H1 (cell line): Measurements from ENCODE around the gene CPE. TPM values are rescaled to one million over a fixed set of nuclear protein-coding genes. Genes with fewer than 3 reads are reported as not detected.

Experiments used
- CTCF ChIA-PET: fragments of 300-600 bp; sonication (Branson Sonifier 250); formaldehyde crosslinking; loops from one replicate; lab custom pipeline; 2021; ENCODE audit not compliant: partially characterized antibody; lab: Charles Lee
- POLR2A ChIA-PET: fragments of 300-600 bp; sonication (Branson Sonifier 250); formaldehyde crosslinking; loops from one replicate; lab custom pipeline; 2021; ENCODE audit warnings: inconsistent platforms; ENCODE audit not compliant: partially characterized antibody; lab: Charles Lee
- DNase-seq, 2 experiments: peaks; one replicate each; pipeline versions ENCODE4 v3.0.0 to v3.0.0-alpha.2; 2010 to 2022; ENCODE audit warnings: low spot score in 2 of 2, low read depth in 1 of 2, mixed read lengths in 1 of 2
- FAIRE-seq: peaks from 2 replicates; lab custom pipeline; 2011; peaks lifted over from hg19 to GRCh38; lab: Jason Lieb, UNC
- H2AFZ ChIP-seq: 2 replicates; pipeline ENCODE4 v1.8.1; 2012; ENCODE audit warnings: low read length, inconsistent platforms
- H2AK5ac ChIP-seq: 2 replicates; pipeline ENCODE4 v1.6.1; 2013; ENCODE audit warnings: low read depth, low read length
- H2BK120ac ChIP-seq: replicated peaks from 2 replicates; pipeline ENCODE3; 2013; ENCODE audit warnings: low read depth, low read length, inconsistent platforms
- H2BK12ac ChIP-seq: 2 replicates; pipeline ENCODE4 v1.6.1; 2013; ENCODE audit warnings: low read depth, low read length
- H2BK15ac ChIP-seq: 2 replicates; pipeline ENCODE4 v1.6.1; 2013; ENCODE audit warnings: low read length
- H2BK20ac ChIP-seq: 2 replicates; pipeline ENCODE4 v1.6.1; 2013; ENCODE audit warnings: low read length
- H2BK5ac ChIP-seq: 2 replicates; pipeline ENCODE4 v1.6.1; 2013; ENCODE audit warnings: low read depth, low read length
- H3K14ac ChIP-seq: 2 replicates; pipeline ENCODE4 v1.6.1; 2013; ENCODE audit warnings: inconsistent platforms; ENCODE audit not compliant: insufficient read length
- H3K18ac ChIP-seq: 2 replicates; pipeline ENCODE4 v1.6.1; 2013; ENCODE audit warnings: low read length; ENCODE audit errors: extremely low read depth
- H3K23ac ChIP-seq: 2 replicates; pipeline ENCODE4 v1.6.1; 2013; ENCODE audit warnings: inconsistent platforms; ENCODE audit not compliant: insufficient read length
- H3K23me2 ChIP-seq: 2 replicates; pipeline ENCODE4 v1.6.1; 2013; ENCODE audit warnings: low read depth, low read length
- H3K27ac ChIP-seq: 2 replicates; pipeline ENCODE4 v1.6.1; 2011; ENCODE audit warnings: low read depth, low read length, inconsistent platforms
- H3K27me3 ChIP-seq, 4 experiments: replicated peaks in 1 of 4; 1 replicate in 1 of 4; 2 replicates in 3 of 4; pipeline versions ENCODE4 v1.6.1 to v1.8.1; 2011 to 2013; ENCODE audit warnings: low read length in 3 of 4, mild to moderate bottlenecking in 3 of 4, inconsistent platforms in 2 of 4, mixed read lengths in 2 of 4, moderate library complexity in 1 of 4; ENCODE audit not compliant: control insufficient read depth in 3 of 4, insufficient read depth in 3 of 4; ENCODE audit errors: extremely low read depth in 1 of 4
- H3K36me3 ChIP-seq, 4 experiments: 2 replicates each; pipeline versions ENCODE4 v1.6.1 to v1.8.1; 2011 to 2013; ENCODE audit warnings: mild to moderate bottlenecking in 4 of 4, low read length in 3 of 4, moderate library complexity in 2 of 4, control low read depth in 1 of 4, inconsistent platforms in 1 of 4; ENCODE audit not compliant: insufficient read depth in 4 of 4, control insufficient read depth in 2 of 4
- H3K4ac ChIP-seq: replicated peaks from 2 replicates; pipeline ENCODE3; 2013; ENCODE audit warnings: low read length, low read depth, mixed read lengths, inconsistent platforms; ENCODE audit not compliant: insufficient read length
- H3K4me1 ChIP-seq, 4 experiments: replicated peaks in 1 of 4; 1 replicate in 1 of 4; 2 replicates in 3 of 4; pipeline versions ENCODE4 v1.6.1 to v1.8.1; 2011 to 2013; ENCODE audit warnings: low read length in 3 of 4, inconsistent platforms in 2 of 4, mixed read lengths in 1 of 4; ENCODE audit not compliant: insufficient read depth in 4 of 4, control insufficient read depth in 3 of 4
- H3K4me2 ChIP-seq, 2 experiments: 2 replicates each; pipeline versions ENCODE4 v1.6.1 to v1.8.1; 2011 to 2013; ENCODE audit warnings: low read depth in 2 of 2, low read length in 2 of 2, control low read depth in 1 of 2, inconsistent platforms in 1 of 2, mild to moderate bottlenecking in 1 of 2; ENCODE audit not compliant: insufficient read depth in 1 of 2
- H3K4me3 ChIP-seq, 4 experiments: fragments of 200-600, 300-600 bp in 1 of 4; sonication (generic), shearing (Covaris generic), sonication (Bioruptor Twin) in 1 of 4; 2 replicates each; pipeline versions ENCODE4 v1.5.1 to v1.8.1; 2011 to 2016; ENCODE audit warnings: low read length in 4 of 4, low read depth in 3 of 4, control low read depth in 2 of 4, inconsistent platforms in 2 of 4, mild to moderate bottlenecking in 2 of 4, mixed read lengths in 1 of 4, moderate library complexity in 1 of 4; ENCODE audit not compliant: insufficient read depth in 2 of 4; ENCODE audit errors: extremely low read depth in 1 of 4
- H3K56ac ChIP-seq: replicated peaks from 2 replicates; pipeline ENCODE3; 2013; ENCODE audit warnings: low read depth, mild to moderate bottlenecking, mixed read lengths, low read length, inconsistent platforms; ENCODE audit not compliant: insufficient read length
- H3K79me1 ChIP-seq: 2 replicates; pipeline ENCODE4 v1.6.1; 2013; ENCODE audit warnings: low read depth, low read length, control low read depth
- H3K79me2 ChIP-seq, 2 experiments: 2 replicates each; pipeline versions ENCODE4 v1.6.1 to v1.8.1; 2012 to 2013; ENCODE audit warnings: low read length in 2 of 2, mild to moderate bottlenecking in 2 of 2, inconsistent platforms in 1 of 2; ENCODE audit not compliant: insufficient read depth in 2 of 2, control insufficient read depth in 1 of 2
- H3K9ac ChIP-seq, 4 experiments: replicated peaks in 1 of 4; 1 replicate in 1 of 4; 2 replicates in 3 of 4; pipeline versions ENCODE4 v1.6.1 to v1.8.1; 2011 to 2013; ENCODE audit warnings: low read depth in 3 of 4, low read length in 3 of 4, control low read depth in 2 of 4, mild to moderate bottlenecking in 2 of 4, moderate library complexity in 2 of 4, inconsistent platforms in 1 of 4; ENCODE audit errors: extremely low read depth in 1 of 4
- H3K9me3 ChIP-seq, 2 experiments: 2 replicates each; pipeline versions ENCODE4 v1.6.1 to v1.8.1; 2012 to 2013; ENCODE audit warnings: mild to moderate bottlenecking in 2 of 2, moderate library complexity in 2 of 2, control low read depth in 1 of 2, inconsistent platforms in 1 of 2, low read depth in 1 of 2, low read length in 1 of 2, mixed read lengths in 1 of 2; ENCODE audit not compliant: insufficient read depth in 2 of 2
- H4K20me1 ChIP-seq, 2 experiments: replicated peaks in 1 of 2; 2 replicates each; pipeline versions ENCODE3 to v1.8.1; 2011 to 2013; ENCODE audit warnings: inconsistent platforms in 2 of 2, low read length in 2 of 2, mild to moderate bottlenecking in 1 of 2; ENCODE audit not compliant: insufficient read depth in 2 of 2, control insufficient read depth in 1 of 2
- H4K5ac ChIP-seq: 2 replicates; pipeline ENCODE4 v1.6.1; 2013; ENCODE audit warnings: low read length, low read depth, mixed read lengths, inconsistent platforms; ENCODE audit not compliant: insufficient read length
- H4K8ac ChIP-seq: 2 replicates; pipeline ENCODE4 v1.8.0; 2013; ENCODE audit warnings: mild to moderate bottlenecking, moderate library complexity, low read length, inconsistent platforms; ENCODE audit not compliant: insufficient read depth; ENCODE audit errors: extremely low read depth
- H4K91ac ChIP-seq: replicated peaks from 2 replicates; pipeline ENCODE3; 2013; ENCODE audit warnings: low read length, mixed read lengths, inconsistent platforms; ENCODE audit not compliant: insufficient read length
- BACH1 ChIP-seq: IDR thresholded peaks from 2 replicates; pipeline ENCODE4 v1.6.1; 2012; ENCODE audit warnings: low read length, improper control_type of control experiment
- CBX5 ChIP-seq: fragments of 300-800, 300-1000 bp; sonication (generic); IDR thresholded peaks from 2 replicates; pipeline ENCODE4 v1.7.1; 2016; ENCODE audit warnings: antibody characterized with exemption, low read length, low read depth
- CEBPB ChIP-seq: IDR thresholded peaks from 2 replicates; pipeline ENCODE4 v1.6.1; 2012; ENCODE audit warnings: low read depth, low read length
- GTF2F1 ChIP-seq: IDR thresholded peaks from 2 replicates; pipeline ENCODE4 v1.6.1; 2012; ENCODE audit warnings: low read depth, low read length, improper control_type of control experiment, borderline replicate concordance
- HDAC2 ChIP-seq, 2 experiments: fragments of 300-600 bp in 1 of 2; sonication (generic) in 1 of 2; IDR thresholded peaks; 2 replicates each; pipeline ENCODE4 v1.6.1; 2011 to 2012; ENCODE audit warnings: low read depth in 2 of 2, low read length in 2 of 2, mild to moderate bottlenecking in 2 of 2, moderate library complexity in 2 of 2, borderline replicate concordance in 1 of 2, inconsistent platforms in 1 of 2
- SIX5 ChIP-seq: IDR thresholded peaks from 2 replicates; pipeline ENCODE4 v1.6.1; 2011; ENCODE audit warnings: mild to moderate bottlenecking, low read depth, low read length
- SP2 ChIP-seq: IDR thresholded peaks from 2 replicates; pipeline ENCODE4 v1.6.1; 2012; ENCODE audit warnings: mild to moderate bottlenecking, low read length, inconsistent platforms
- SRF ChIP-seq: IDR thresholded peaks from 2 replicates; pipeline ENCODE4 v1.6.1; 2011; ENCODE audit warnings: mild to moderate bottlenecking, low read depth, low read length, moderate library complexity
- TAF7 ChIP-seq: optimal IDR thresholded peaks from 2 replicates; pipeline ENCODE3; 2011; ENCODE audit warnings: low read depth, mild to moderate bottlenecking, inconsistent platforms, low read length, moderate library complexity, borderline replicate concordance
- TBP ChIP-seq: IDR thresholded peaks from 2 replicates; pipeline ENCODE4 v1.6.1; 2011; ENCODE audit warnings: low read depth, low read length, improper control_type of control experiment
- WGBS, 2 experiments: shearing (Covaris generic) in 1 of 2; methylation state at CpG; one replicate each; pipeline versions ENCODE4 v1.1.6 to v1.1.7; 2013 to 2015; ENCODE audit warnings: low lambda C conversion rate in 2 of 2, mixed read lengths in 2 of 2, inconsistent platforms in 1 of 2, low coverage in 1 of 2, missing lambda C conversion rate in 1 of 2; ENCODE audit not compliant: insufficient replicate concordance in 2 of 2, insufficient coverage in 1 of 2, insufficient read length in 1 of 2; ENCODE audit errors: extremely low coverage in 1 of 2, missing lambda C conversion rate in 1 of 2; 5-methylcytosine and 5-hydroxymethylcytosine counted together
- polyA plus RNA-seq, 7 experiments: library from polyadenylated mRNA; depleted of rRNA in 3 of 7; stranded (reverse) in 5 of 7; unstranded in 2 of 7; fragments of >200 nt in 5 of 7; fragments of 200-250 nt in 2 of 7; gene quantifications; 1 replicate in 5 of 7; 2 replicates in 1 of 7; 4 replicates in 1 of 7; pipeline versions ENCODE4 v1.2.1 to v1.2.3, GENCODE V29; 2011 to 2013; ENCODE audit warnings: missing spikeins in 2 of 7, mixed read lengths in 2 of 7
- total RNA-seq: library from RNA; stranded (reverse); fragmentation: NEBNext Ultra II Directional; extraction: Animal tissue kit (Norgen Biotek cat#: 25700); gene quantifications from 2 replicates; pipeline ENCODE4 v1.2.1, GENCODE V29; 2021
- TF ChIP-seq, protein P1 (sequence below): IDR thresholded peaks from 2 replicates; pipeline ENCODE4 v1.6.1; 2011; ENCODE audit warnings: low read length, improper control_type of control experiment
- TF ChIP-seq, protein P2 (sequence below): IDR thresholded peaks from 2 replicates; pipeline ENCODE4 v1.6.1; 2012; ENCODE audit warnings: low read length, inconsistent platforms

The CPE gene
- total and polyA plus RNA-seq, 2 of the 8 experiments (the other 6 are each of a cell fraction or from before 2014, with no cell fraction given) = 9.4 to 10.2 TPM

DNA sequence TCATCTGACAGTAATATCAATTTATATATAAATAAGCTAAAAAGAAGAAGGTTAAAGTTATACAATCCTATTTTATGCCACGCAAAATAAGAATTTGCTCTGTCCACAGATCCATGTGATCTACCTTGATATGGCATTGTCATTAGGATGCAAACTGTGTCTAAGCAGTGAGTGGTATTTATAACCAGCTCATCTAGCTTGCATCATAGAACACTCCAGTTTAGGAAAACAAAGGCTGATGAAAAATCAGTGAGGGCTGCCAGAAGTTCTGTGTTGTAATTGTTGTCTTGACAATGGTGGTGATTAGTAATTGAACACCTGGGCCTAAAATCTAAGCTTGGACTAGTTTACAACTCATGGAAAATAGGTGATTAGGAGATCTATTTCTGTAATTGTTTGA is 111.0 kb downstream of the CPE start:
- H3K4me3 ChIP-seq = no peak overlapping the region
- no peak overlapping the region for H3K4me2 ChIP-seq
- ChIA-PET POLR2A (no interaction called here), CTCF (interaction anchor here (0.6 to 1.7 kb wide), 7 partner anchors 12 to 763 kb away, joined by 3 to 4 read pairs (median 3); no protein-coding TSS in a partner anchor)
- H4K91ac ChIP-seq = no peak overlapping the region
- H3K4ac ChIP-seq = no peak overlapping the region
- H3K27ac ChIP-seq = no peak overlapping the region
- no peak for DNase-seq
- no peak overlapping the region for H2BK20ac ChIP-seq
- no peak overlapping the region for H4K5ac ChIP-seq
- H4K20me1 ChIP-seq = no peaks in the 10 kb centered on the region
- H2BK12ac ChIP-seq = no peak overlapping the region
- no peak overlapping the region for H2BK120ac ChIP-seq
- FAIRE-seq = no peak
- no peak overlapping the region for H2BK15ac ChIP-seq
- 76% methylated on average over 1 of the region's 1 CpG; no CpG with 5 or more reads in 1 of the 2 experiments for WGBS, 2 experiments
- no peak overlapping the region for H3K56ac ChIP-seq
- no peak overlapping the region for H4K8ac ChIP-seq
- H3K79me2 ChIP-seq = no peaks in the 10 kb centered on the region
- no peaks in the 10 kb centered on the region for H3K23me2 ChIP-seq
- no peak overlapping the region for H3K14ac ChIP-seq
- no peak overlapping the region for H2AFZ ChIP-seq
- no peaks in the 10 kb centered on the region for H3K36me3 ChIP-seq
- peaks cover 0 to 1% (median 0%) of the 10 kb centered on the region in 4 experiments; a peak in 1 of 7 replicates for H3K27me3 ChIP-seq
- peaks cover 0 to 2% (median 0%) of the 10 kb centered on the region in 4 experiments; a peak in 1 of 7 replicates for H3K4me1 ChIP-seq
- no peak overlapping the region for H3K23ac ChIP-seq
- no peak overlapping the region for H3K9ac ChIP-seq
- H3K9me3 ChIP-seq = no peaks in the 10 kb centered on the region
- H2BK5ac ChIP-seq = no peak overlapping the region
- H3K79me1 ChIP-seq = no peaks in the 10 kb centered on the region
- H2AK5ac ChIP-seq = no peak overlapping the region
- no peak overlapping the region for H3K18ac ChIP-seq
- TF ChIP-seq SP2 (no peak), SIX5 (no peak), CEBPB (no peak), TBP (no peak), CBX5 (no peak), GTF2F1 (no peak), TAF7 (no peak), HDAC2 (IDR thresholded peaks at IDR 0.05; ENCODE audit: borderline replicate concordance in 1 of 2, low read depth in 2 of 2, low read length in 2 of 2) (no peak), BACH1 (no peak), SRF (no peak)
- TF ChIP-seq, protein P1, sequence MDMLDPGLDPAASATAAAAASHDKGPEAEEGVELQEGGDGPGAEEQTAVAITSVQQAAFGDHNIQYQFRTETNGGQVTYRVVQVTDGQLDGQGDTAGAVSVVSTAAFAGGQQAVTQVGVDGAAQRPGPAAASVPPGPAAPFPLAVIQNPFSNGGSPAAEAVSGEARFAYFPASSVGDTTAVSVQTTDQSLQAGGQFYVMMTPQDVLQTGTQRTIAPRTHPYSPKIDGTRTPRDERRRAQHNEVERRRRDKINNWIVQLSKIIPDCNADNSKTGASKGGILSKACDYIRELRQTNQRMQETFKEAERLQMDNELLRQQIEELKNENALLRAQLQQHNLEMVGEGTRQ = no peak
- TF ChIP-seq, protein P2, sequence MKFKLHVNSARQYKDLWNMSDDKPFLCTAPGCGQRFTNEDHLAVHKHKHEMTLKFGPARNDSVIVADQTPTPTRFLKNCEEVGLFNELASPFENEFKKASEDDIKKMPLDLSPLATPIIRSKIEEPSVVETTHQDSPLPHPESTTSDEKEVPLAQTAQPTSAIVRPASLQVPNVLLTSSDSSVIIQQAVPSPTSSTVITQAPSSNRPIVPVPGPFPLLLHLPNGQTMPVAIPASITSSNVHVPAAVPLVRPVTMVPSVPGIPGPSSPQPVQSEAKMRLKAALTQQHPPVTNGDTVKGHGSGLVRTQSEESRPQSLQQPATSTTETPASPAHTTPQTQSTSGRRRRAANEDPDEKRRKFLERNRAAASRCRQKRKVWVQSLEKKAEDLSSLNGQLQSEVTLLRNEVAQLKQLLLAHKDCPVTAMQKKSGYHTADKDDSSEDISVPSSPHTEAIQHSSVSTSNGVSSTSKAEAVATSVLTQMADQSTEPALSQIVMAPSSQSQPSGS = no peak
